Measurements from ENCODE around the gene DPF3.

GRCh38 chr14:72683787-72684186 is 210.1 kb downstream of the DPF3 start:
- TF ChIP-seq CTCF (IDR thresholded peaks at IDR 0.05) = no peak
- no peak for TF ChIP-seq SIN3A (IDR thresholded peaks at IDR 0.05; ENCODE audit: borderline replicate concordance, insufficient read depth, low read depth, low read length)
